Stomach (tissue), 4 donors: ENCODE measurements around the gene SUN3.

Source experiments
- CTCF ChIP-seq, 7 experiments: fragments of 450-650 bp in 4 of 7; fragments of 200-600 bp in 3 of 7; sonication (generic) in 3 of 7; IDR thresholded peaks; one replicate each; pipeline ENCODE4 v1.5.1; 2016 to 2019; ENCODE audit warnings: antibody characterized with exemption in 7 of 7, control low read depth in 2 of 7, mild to moderate bottlenecking in 1 of 7
- EP300 ChIP-seq: sonication (generic); formaldehyde crosslinking; IDR thresholded peaks from one replicate; pipeline ENCODE4 v1.6.1; 2017; ENCODE audit warnings: antibody characterized with exemption
- POLR2A ChIP-seq, 4 donors: fragments of 450-650 bp; IDR thresholded peaks; one replicate each; pipeline ENCODE4 v1.6.1; 2016; ENCODE audit warnings: antibody characterized with exemption in 4 of 4, control low read depth in 2 of 4, mild to moderate bottlenecking in 1 of 4, moderate library complexity in 1 of 4
- POLR2AphosphoS5 ChIP-seq, 3 donors: sonication (generic); formaldehyde crosslinking; IDR thresholded peaks; one replicate each; pipeline ENCODE4 v1.6.1; 2016; ENCODE audit warnings: antibody characterized with exemption in 3 of 3

GRCh38 chr7:48004638-48005037 lies 24.3 kb downstream of the SUN3 start:
- TF ChIP-seq CTCF (IDR thresholded peaks at IDR 0.05) (no peak), POLR2A (IDR thresholded peaks at IDR 0.05) (no peak), EP300 (no peak), POLR2AphosphoS5 (IDR thresholded peaks at IDR 0.05) (no peak)
